CD1c-positive myeloid dendritic cell (primary cell): ENCODE data around the gene TBCK.
A peak's percentile ranks its signal among the peaks of the same experiment; 100 is the strongest.

Experiments
- DNase-seq: peaks from one replicate; pipeline ENCODE4 v3.0.0-alpha.2; 2016; ENCODE audit errors: extremely low spot score

The TBCK gene

GRCh38 chr4:106287353-106287969 lies 28.5 kb downstream of the TBCK start:
- no peak for DNase-seq

DNA sequence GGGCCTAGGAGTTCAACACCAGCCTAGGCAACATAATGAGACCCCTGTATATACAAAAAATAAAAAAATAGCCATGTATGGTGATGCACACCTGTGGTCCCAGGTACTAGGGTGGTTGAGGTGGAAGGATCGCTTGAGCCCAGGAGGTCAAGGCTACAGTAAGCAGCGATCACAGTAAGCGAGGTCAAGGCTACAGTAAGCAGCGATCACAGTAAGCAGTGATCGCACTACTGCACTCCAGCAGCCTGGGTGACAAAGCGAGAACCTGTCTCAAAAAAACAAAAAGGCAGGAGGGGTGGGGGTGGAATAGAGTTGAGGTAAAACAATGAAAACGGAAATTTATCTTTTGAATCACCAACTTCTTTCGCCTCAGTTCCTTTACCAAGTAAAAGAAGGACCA lies 29.4 kb downstream of the TBCK start:
- no peak for DNase-seq

DNA sequence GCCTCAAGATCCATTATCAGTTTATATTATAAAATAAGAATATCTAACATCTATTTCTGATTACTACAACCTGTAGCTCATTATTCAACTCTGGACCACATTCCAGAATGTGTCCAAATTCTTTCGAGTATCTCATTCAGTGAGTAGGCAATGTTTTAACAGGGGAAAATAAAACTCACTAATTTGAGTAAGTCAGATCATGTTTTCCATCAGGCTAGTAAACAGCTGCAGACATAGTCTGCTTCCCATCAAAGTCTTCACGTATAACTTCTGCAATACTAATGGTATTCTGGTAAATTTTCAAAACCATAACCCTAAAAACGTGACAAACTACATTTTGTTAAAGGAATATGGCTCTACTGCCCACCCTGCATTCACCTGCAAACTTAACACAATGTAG lies 31.8 kb downstream of the TBCK start:
- no peak for DNase-seq

- no peak for DNase-seq
These were observed 38.8 kb downstream of the TBCK start for GRCh38 chr4:106277140-106277675.

- DNase-seq, result no peak
These were observed 42.2 kb downstream of the TBCK start for GRCh38 chr4:106273831-106274230.

DNA sequence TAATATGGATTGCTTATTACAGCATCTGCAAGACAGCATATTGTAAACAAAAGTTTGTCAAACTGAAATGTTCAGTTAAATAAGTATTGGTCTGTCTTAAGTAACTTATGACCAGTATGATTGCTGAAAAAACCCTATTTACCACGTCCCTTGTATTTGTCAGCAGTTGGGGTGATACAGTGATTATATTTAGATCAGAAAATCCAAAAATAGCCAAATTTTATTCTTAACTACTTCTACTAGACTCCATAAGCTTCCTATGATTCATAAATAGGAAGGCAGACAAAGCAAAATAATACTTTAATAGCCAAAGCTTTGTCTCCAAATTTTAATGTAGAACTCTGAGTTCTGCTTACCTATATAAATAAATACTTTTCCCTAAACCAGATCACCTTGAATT lies 45.3 kb downstream of the TBCK start:
- DNase-seq, result no peak

DNA sequence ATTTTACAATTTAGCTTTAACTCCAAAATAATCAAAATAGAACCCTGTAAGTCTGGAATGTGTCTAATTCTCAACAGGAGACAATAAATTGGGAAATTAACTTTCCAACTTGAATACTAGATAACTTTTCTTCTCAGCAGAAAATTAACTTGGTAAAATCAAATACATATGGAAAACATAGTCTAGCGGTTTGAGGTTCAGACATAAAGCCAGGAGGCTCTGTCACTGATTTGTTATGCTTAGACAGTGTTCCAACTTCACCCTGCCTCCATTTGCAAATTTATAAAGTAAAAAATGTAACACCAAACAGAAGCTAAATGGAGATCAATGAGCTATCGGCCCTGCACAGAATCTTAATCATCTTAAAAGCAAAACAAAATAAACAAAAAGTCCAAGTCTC lies 46.3 kb downstream of the TBCK start:
- DNase-seq, result no peak

- no peak for DNase-seq
These were observed 47.2 kb downstream of the TBCK start for GRCh38 chr4:106268786-106269185.

- DNase-seq, result peak; percentile 23
These were observed 49.8 kb downstream of the TBCK start for GRCh38 chr4:106266201-106266600.

DNA sequence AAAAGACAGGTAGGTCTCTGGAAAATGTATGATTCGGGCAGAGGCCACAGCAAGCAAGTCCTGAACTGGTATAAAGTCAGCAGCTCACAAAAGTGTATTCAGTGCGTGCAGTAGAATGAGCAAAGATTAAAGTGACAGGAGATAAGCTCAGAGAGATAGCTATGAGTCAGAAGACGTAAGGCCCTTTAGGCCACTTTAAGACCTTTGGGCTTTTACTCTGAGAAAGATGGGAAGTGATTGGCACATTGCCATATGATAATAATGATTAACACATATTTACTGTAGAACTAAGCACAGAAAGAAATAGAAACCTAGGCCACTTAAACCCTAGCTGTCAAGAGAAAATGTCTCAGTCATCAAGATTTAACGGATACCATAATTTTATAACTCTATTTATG lies 51.7 kb downstream of the TBCK start:
- DNase-seq, result no peak

GRCh38 chr4:106263594-106264330 lies 52.2 kb downstream of the TBCK start:
- DNase-seq, result no peak

DNA sequence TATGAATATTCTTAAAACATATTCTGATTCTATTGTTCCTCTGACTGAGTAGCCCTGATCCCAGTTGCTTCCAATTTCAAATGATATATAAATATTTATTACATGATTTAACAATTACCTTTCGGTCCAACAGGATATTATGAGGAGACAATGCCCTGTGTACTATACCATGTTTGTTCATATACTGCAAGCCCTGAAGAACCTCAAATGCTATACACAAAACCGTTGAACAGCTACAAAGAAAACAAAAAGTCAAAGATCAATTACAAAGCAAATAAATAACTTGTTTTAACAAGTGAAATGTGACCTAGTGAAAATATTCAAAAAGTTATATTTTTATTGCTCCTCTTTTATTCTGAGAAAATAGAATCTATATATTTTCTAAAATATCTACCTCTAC lies 54.0 kb downstream of the TBCK start:
- DNase-seq, result no peak

- no peak for DNase-seq
These were observed 57.6 kb downstream of the TBCK start for GRCh38 chr4:106258145-106259045.

DNA sequence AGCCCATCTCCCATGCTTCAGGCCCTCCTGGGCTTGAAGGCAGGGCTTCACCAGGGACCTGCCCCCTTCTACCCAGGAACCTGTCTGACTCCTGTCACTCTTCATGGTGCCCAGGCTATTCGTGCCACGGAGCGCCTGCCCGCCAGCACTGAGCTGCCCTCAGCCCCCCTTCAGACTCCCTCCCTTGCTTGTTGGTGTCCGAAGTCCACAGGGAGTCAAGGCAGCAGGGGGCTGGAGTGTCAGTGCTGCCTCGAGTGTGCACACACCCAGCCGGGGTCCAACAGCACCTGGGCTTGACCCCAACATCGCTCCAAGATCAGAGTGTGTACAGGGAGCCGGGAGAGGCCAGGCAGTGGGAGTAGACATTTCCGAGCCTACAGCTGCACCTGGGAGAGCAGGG lies 59.8 kb downstream of the TBCK start:
- DNase-seq, result no peak

- no peak for DNase-seq
These were observed 60.8 kb downstream of the TBCK start for GRCh38 chr4:106255195-106255594.

GRCh38 chr4:106253364-106254129 lies 62.5 kb downstream of the TBCK start:
- no peak for DNase-seq

DNA sequence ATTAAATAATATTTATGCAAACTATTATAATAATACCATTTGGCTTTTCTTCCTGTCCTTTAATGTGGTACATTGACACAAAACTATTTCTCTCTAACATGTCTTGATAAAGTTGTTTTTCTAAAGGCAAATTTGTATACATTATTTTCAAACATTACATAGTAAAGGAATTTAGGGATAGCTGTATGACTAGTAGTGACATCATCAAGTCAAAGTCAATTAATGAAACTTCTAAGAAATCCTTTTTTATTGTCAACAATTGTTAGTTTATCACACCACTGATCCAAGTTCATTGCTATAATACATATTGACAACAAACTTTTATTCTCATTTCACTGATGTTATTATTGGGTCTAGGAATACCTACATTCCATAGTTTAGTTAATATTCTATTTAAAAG lies 68.4 kb downstream of the TBCK start:
- DNase-seq, result no peak

- no peak for DNase-seq
These were observed 69.6 kb downstream of the TBCK start for GRCh38 chr4:106246441-106246840.

GRCh38 chr4:106245176-106245575 lies 70.8 kb downstream of the TBCK start:
- no peak for DNase-seq

GRCh38 chr4:106240699-106241098 lies 75.3 kb downstream of the TBCK start:
- no peak for DNase-seq

DNA sequence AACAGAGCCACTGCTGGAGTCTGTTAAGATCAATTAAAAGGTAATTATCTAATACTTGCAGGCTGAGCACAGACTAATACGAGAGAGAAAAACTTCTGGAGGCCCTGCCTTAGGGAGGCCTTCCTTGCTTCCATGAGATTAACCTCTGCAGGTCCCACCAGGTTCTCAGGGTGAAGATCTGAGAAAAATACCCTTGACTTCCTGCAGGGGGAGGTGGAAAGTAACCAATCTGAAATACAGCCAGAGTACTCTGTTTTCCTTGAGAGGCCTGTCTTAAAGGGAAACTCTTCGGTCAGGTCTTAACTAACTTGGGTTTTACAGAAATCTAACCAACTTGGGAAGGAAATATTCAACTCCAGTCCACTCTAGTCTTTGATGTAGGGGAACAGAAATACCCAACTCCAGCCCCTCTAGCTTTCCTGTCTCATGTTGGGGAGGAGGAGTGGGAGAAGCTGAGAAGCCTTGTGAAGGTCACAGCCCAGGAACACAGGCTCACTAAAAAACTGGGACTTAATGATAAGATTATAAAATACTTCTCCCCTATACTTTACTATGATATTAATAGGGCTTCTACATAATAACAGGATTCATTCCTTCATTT lies 77.1 kb downstream of the TBCK start:
- DNase-seq, result peak; percentile 17
